Glomerular endothelial cell (primary cell): ENCODE results near the gene HNRNPK. TPM values are rescaled to one million over a fixed set of nuclear protein-coding genes. Genes with fewer than 3 reads are reported as not detected.

Experiments used
- DNase-seq: peaks from one replicate; pipeline ENCODE4 v3.0.0-alpha.2; 2011; ENCODE audit warnings: low read depth, low spot score; ENCODE audit errors: extremely low read depth
- total RNA-seq: library from RNA; depleted of rRNA; stranded (reverse); fragments of >200 nt; gene quantifications from 2 replicates; pipeline ENCODE4 v1.2.3, GENCODE V29; 2015

HNRNPK gene
- 557 and 583 TPM in 2 replicates for total RNA-seq

DNA sequence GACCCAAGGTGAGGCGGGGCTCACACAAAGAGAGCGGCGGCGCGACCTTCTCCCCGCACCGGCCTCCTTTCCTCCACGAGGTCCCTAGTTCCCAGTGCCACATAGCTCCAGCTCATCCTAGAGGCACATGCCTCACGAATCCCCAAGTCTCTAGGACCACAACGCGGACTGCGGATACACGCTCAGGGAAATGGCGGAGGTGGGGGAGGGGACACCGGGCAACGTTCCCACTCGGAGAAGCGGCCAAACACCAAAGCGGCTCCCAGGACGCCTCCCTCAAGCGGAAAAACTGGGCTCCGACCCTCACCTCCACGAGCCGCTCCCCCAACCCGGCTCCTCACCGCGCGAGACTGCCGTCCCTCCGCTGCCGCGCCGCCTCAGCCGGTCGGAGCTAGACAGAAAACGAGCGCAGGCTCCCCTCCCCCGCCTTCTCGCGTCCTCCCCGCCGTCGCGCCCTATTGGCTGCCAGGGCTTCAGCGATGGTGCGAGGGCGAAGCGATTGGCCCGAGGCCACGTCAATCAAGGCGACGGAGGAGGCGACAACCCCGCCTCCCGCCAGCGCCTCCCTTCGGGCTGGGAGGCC lies at the start of gene HNRNPK:
TSS of gene HNRNPK (minus strand) at position 404 of the 583 bp plus-strand sequence. CDS start 1,963 bp downstream, outside the sequence.
- DNase-seq, result peak; percentile 82

GRCh38 chr9:84027201-84027600 lies 47.2 kb upstream of the HNRNPK start:
- DNase-seq, result no peak

DNA sequence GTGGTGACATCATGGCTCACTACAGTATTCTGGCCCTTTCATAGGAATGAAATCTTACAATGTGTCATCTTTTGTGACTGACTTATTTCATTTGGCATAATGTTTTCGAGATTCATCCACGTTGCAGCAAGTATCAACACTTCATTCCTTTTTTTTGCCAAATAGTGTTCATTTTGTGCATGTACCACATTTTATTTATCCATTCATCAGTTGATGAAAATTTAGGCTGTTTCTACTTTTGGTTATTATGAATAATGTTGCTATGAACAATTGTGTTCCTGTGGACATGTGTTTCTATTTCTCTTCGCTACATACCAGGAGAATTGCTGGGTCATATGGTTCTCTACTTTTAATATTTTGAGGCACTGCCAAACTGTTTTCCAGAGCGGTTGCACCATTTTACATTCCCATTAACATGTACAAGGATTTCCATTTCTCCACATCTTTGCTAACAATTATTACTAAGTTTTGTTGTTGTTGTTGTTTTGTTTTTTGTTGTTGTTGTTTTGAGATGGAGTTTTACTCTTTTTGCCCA lies 44.1 kb upstream of the HNRNPK start:
- no peak for DNase-seq

DNA sequence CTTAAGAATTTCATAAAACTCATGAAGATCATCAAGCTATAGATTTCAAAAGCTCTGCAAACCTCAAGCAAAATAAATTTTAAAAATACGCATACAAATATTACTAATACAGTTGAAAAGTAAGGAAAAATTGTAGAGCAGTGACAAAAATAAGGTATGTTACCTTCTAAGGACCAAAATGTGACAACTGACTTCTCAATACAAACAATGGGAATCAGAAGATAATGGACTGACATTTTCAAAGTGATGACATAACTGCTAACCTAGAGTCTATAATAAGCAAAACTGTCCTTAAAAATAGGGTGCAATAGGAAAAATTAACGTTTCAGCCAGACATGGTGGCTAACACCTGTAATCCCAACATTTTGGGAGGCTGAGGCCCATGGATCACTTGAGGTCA lies 27.6 kb upstream of the HNRNPK start:
- no peak for DNase-seq

GRCh38 chr9:84003246-84003645 lies 23.2 kb upstream of the HNRNPK start:
- no peak for DNase-seq

GRCh38 chr9:84002344-84002743 lies 22.3 kb upstream of the HNRNPK start:
- no peak for DNase-seq

GRCh38 chr9:84001621-84002020 lies 21.6 kb upstream of the HNRNPK start:
- no peak for DNase-seq

DNA sequence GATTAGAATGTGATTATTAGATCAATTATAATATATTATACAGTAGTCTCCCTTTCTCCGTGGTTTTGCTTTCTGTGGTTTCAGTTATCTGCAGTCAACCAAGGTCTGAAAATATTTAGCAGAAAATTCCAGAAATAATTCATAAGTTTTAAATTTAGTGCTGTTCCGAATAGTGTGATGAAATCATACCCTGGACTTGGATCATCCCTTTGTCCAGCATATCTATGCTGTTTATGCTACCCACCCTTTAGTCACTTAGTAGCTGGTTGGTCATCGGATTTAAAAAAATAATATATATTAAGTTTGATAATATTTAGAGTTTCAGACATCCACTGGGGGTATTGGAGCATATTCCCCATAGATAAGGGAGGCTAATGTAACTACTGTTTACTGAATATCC lies 20.2 kb upstream of the HNRNPK start:
- DNase-seq, result no peak

DNA sequence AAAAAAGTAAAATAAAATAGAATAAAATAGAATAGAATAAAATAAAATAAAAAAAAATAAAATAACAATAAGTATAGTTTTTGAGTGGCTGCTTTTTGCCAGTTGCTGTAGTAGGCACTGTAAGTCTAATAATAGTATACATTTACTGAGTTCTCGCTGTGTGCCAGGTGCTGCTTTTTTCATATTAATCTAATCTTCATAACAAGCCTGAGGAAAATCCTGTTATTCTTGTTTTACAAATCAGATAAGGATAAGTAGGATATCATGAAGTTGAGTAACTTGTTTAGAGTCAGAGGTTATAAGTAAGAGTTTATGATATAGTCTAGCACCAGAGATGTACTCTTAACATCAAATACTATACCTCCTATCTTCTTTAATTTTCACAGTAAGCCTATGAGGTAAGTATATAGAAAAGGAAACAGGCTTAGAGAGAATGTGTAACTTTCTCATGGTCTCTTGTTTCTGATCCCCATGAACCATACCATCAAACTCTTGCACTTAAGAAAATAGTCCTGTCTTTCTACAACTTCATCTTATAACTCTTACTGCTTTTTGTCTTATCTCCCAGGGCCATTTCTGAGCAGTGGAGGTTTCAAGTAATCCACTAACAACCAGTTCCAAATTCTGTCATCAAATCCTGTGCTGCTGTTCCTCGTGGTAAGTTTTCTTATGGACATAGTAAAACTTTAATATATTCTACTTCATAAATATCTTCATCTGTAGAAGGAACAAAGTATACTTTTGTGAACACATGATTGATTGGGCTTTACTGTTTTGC lies 19.3 kb upstream of the HNRNPK start:
- DNase-seq, result no peak

DNA sequence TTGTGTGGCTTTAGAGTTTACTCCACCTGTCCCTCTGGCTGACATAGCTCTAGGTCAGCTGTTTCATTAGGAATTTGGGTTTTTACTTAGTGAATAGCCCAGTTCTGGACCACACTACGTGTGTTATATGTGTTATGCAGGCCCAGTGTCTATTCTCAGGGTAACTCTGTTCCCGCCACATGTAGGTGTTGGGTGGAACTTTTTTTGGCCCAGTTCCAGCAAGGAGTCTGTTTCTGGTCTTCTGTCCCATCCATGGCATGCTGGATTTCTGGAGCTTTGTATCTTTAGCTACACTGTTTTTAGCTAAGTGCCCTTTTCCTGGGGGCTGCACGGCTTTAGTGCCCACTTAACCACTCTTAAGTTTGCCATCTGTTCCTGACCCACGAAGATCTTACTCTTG lies 16.1 kb upstream of the HNRNPK start:
- DNase-seq, result no peak

DNA sequence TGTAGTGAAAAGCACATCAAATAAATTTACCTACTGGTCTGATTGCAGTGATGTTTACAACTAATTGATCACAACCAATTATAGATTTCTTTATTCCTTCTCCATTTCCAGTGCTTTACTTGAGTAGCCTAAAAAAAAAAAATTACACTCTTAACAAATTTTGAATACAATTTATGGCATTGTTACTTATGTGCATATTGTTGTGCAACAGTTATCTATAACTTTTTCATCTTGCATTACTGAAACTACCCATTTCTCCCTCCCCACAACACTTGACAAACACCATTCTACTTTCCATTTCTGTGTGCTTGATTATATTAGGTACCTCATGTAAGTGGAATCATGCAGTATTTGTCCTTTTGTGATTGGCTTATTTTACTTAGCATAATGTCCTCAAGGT lies 12.9 kb upstream of the HNRNPK start:
- no peak for DNase-seq

DNA sequence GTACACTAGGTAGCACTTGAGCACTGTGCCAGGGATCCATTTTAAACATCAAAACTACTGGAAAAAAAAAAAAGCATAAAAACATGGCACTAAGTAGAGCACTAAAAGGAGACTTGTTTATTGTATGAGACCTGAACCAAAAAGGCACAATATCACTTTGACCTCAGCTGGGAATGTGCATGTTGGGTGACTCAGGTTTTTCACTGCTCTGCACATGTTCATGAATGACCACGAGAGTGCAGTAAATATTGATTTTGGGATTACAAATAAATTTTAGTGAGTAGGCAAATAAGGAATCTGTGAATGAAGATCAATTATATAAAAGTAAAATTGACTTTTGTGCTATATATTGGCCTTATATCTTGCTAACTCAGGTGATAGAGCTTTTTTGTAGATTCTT lies 12.4 kb upstream of the HNRNPK start:
- DNase-seq, result no peak

DNA sequence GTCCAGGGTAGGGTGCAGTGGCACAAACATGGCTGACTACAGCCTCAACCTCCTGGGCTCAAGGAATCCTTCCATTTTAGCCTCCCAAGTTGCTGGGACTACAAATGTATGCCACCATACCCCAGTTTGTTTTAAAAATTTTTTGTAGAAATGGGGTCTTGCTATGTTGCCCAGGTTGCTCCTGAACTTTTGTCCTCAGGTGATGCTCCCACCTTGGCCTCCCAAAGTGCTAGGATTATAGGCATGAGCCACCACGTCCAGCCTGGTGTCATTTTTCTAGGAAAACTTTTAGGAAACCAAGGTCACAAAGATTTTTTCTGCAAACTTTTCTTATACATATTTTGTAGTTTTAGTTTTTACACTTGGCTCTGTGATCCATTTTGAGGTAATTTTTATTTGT lies 11.3 kb upstream of the HNRNPK start:
- no peak for DNase-seq

GRCh38 chr9:83988411-83988810 lies 8.4 kb upstream of the HNRNPK start:
- DNase-seq, result no peak

GRCh38 chr9:83987402-83987791 lies 7.4 kb upstream of the HNRNPK start:
- no peak for DNase-seq

GRCh38 chr9:83986765-83987401 lies 6.9 kb upstream of the HNRNPK start:
- no peak for DNase-seq

GRCh38 chr9:83986195-83986594 lies 6.2 kb upstream of the HNRNPK start:
- DNase-seq, result no peak

GRCh38 chr9:83981126-83981871 lies 1.3 kb upstream of the HNRNPK start:
- DNase-seq, result no peak

DNA sequence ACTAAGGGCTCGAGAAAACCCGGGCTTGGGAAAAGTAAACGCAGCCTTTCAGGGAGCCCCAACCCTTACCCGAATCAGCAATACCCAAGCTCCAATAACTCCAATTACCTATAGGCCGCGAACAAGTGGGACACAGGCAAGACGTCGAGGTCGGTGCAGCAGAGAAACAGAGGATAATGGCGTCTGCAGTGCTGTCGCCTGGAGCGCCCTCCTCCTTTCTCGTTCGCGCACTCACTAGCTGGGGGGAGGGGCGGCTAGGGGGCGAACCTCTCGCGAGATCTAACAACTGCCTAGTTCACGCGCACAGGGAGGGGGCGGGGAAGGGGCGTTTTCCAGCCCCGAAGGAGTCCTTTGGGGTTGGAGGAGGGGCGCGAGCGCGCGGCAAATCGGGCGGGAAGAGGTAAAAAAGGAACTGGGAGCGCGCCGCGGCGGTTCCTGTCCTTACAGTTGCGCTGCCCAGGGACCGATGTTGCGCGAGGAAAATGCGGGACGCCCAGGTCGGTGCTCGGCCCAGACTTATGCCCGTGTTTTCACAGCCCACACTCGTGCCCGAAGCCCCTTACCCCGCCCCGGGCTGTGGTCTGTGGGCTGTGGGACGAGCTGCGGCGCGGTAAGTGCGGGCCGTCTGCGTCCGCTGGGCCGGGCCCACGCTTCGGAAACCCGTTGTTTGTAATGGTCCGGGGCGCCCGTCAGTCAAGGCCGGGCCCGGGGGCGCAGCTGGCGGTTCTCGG lies 545 bp upstream of the HNRNPK start, which contains the start of gene RMI1:
TSS of gene RMI1 (plus strand) at position 411 of the 731 bp plus-strand sequence. CDS start 20,182 bp downstream, outside the sequence.
- DNase-seq, result peak; percentile 83
